H54 (cell line): Measurements from ENCODE around the gene FAM120AOS.
"Not testable (repeated sequence)": the region's sequence is repeated elsewhere in the genome, so short reads cannot be mapped to it uniquely, and the experiment has no call there.

Experiments used
- DNase-seq: peaks from one replicate; pipeline ENCODE4 v3.0.0; 2011; ENCODE audit warnings: low spot score, mixed read lengths; ENCODE audit not compliant: insufficient read length
- FAIRE-seq: peaks from 3 replicates; lab custom pipeline; 2011; peaks lifted over from hg19 to GRCh38; lab: Jason Lieb, UNC
- POLR2A ChIP-seq: IDR thresholded peaks from 2 replicates; pipeline ENCODE4 v1.6.1; 2011; ENCODE audit warnings: low read depth, mild to moderate bottlenecking, low read length

FAM120AOS gene

GRCh38 chr9:93461821-93462220 lies 8.4 kb upstream of the FAM120AOS start:
- TF ChIP-seq POLR2A = no peak
- no peak for DNase-seq

GRCh38 chr9:93461414-93461743 lies 8.0 kb upstream of the FAM120AOS start:
- TF ChIP-seq POLR2A = no peak
- DNase-seq (no peak), FAIRE-seq (no peak)

More at GRCh38 chr9:93461821-93462220, 8.4 kb upstream of the FAM120AOS start:
- FAIRE-seq = no peak

GRCh38 chr9:93460689-93461413 lies 7.5 kb upstream of the FAM120AOS start:
- DNase-seq = no peak
- FAIRE-seq = no peak
- TF ChIP-seq POLR2A = no peak

- FAIRE-seq (peak; percentile 68), DNase-seq (no peak)
- TF ChIP-seq POLR2A = no peak
Observed at GRCh38 chr9:93459432-93459847, 6.1 kb upstream of the FAM120AOS start.

- no peak for TF ChIP-seq POLR2A
- no peak for DNase-seq
- FAIRE-seq = no peak
Observed at GRCh38 chr9:93458712-93459111, 5.3 kb upstream of the FAM120AOS start.

- DNase-seq (no peak), FAIRE-seq (no peak)
- TF ChIP-seq POLR2A = no peak
Observed at GRCh38 chr9:93457006-93457405, 3.6 kb upstream of the FAM120AOS start.

GRCh38 chr9:93456504-93456903 lies 3.1 kb upstream of the FAM120AOS start:
- FAIRE-seq = peak; percentile 74
- DNase-seq = no peak

GRCh38 chr9:93456022-93456421 lies 2.6 kb upstream of the FAM120AOS start:
- TF ChIP-seq POLR2A = no peak
- FAIRE-seq = no peak
- no peak for DNase-seq

More at GRCh38 chr9:93456504-93456903, 3.1 kb upstream of the FAM120AOS start:
- no peak for TF ChIP-seq POLR2A

GRCh38 chr9:93452710-93453046 lies 703 bp downstream of the FAM120AOS start:
- FAIRE-seq = peak; percentile 33
- no peak for TF ChIP-seq POLR2A

GRCh38 chr9:93451849-93452709 lies 1.3 kb downstream of the FAM120AOS start:
- no peak for FAIRE-seq
- peak; percentile 27 for DNase-seq
- no peak for TF ChIP-seq POLR2A

More at GRCh38 chr9:93452710-93453046, 703 bp downstream of the FAM120AOS start:
- DNase-seq = no peak

- TF ChIP-seq POLR2A = peak; percentile 49
- FAIRE-seq (peak; percentile 64), DNase-seq (peak; percentile 66)
Observed at GRCh38 chr9:93450945-93451815, 2.2 kb downstream of the FAM120AOS start, which contains the start of gene FAM120A. FAM120A (plus strand) TSS chr9:93451685; CDS start chr9:93451916, 231 bp downstream.

- no peak for TF ChIP-seq POLR2A
- FAIRE-seq = no peak
- no peak for DNase-seq
Observed at GRCh38 chr9:93447655-93448054, 5.7 kb downstream of the FAM120AOS start.

GRCh38 chr9:93446073-93446472 lies 7.3 kb downstream of the FAM120AOS start:
- TF ChIP-seq POLR2A = no peak
- FAIRE-seq = no peak

GRCh38 chr9:93440896-93441580 lies 12.3 kb downstream of the FAM120AOS start:
- DNase-seq (no peak), FAIRE-seq (no peak)
- TF ChIP-seq POLR2A = no peak

More at GRCh38 chr9:93446073-93446472, 7.3 kb downstream of the FAM120AOS start:
- DNase-seq = no peak

- FAIRE-seq, DNase-seq: not testable (repeated sequence)
Observed at GRCh38 chr9:93439301-93439700, 14.1 kb downstream of the FAM120AOS start.
